ENCODE results near the gene MS4A2. TPM values are rescaled to one million over a fixed set of nuclear protein-coding genes. Genes with fewer than 3 reads are reported as not detected.

The MS4A2 gene
- total RNA-seq, 1 experiment from 2014 or later, result not detected

- H3K18ac ChIP-seq (ENCODE audit: insufficient read length, low read depth, low read length), result no peak overlapping the region
- no peak overlapping the region for H2BK5ac ChIP-seq (ENCODE audit: insufficient read length, low read length)
- no peaks in the 10 kb centered on the region for H3K79me2 ChIP-seq (ENCODE audit: insufficient read depth, low read length)
- no CpG with 5 or more reads among the region's 3 CpGs for WGBS (ENCODE audit: extremely low coverage, insufficient read length, low lambda C conversion rate)
- H3K27me3 ChIP-seq (ENCODE audit: insufficient read depth, low read length), result no peaks in the 10 kb centered on the region
- no peak overlapping the region for H2AFZ ChIP-seq (ENCODE audit: low read length)
- Mint-ChIP-seq H3K4me3 (no peak overlapping the region), H3K4me1 (no peaks in the 10 kb centered on the region), H3K27ac (no peak overlapping the region), H3K9me3 (no peaks in the 10 kb centered on the region; a peak in 1 of 5 replicates), H3K36me3 (ENCODE audit: insufficient read depth in 1 of 3, low read depth in 3 of 3) (no peaks in the 10 kb centered on the region), H3K27me3 (ENCODE audit: low read depth) (no peaks in the 10 kb centered on the region)
- no peak overlapping the region for H2BK15ac ChIP-seq (ENCODE audit: low read depth, low read length)
- no peak overlapping the region for H3K56ac ChIP-seq (ENCODE audit: insufficient read length, low read depth, low read length)
- H2AK5ac ChIP-seq (ENCODE audit: insufficient read length, low read length), result no peak overlapping the region
- no peak overlapping the region for H4K8ac ChIP-seq (replicated peaks; ENCODE audit: insufficient read length, low read depth, low read length)
- no peak overlapping the region for H3K27ac ChIP-seq (ENCODE audit: insufficient read length, low read depth, low read length)
- H3K23ac ChIP-seq (ENCODE audit: insufficient read length, low read depth, low read length), result no peak overlapping the region
- H2BK20ac ChIP-seq (ENCODE audit: low read depth, low read length, poor library complexity, severe bottlenecking), result no peak overlapping the region
- no peak overlapping the region for H4K91ac ChIP-seq (ENCODE audit: insufficient read length, low read depth, low read length)
- H3K14ac ChIP-seq (ENCODE audit: insufficient read depth, low read length), result no peak overlapping the region
- TF ChIP-seq CTCF (conservative IDR thresholded peaks at IDR 0.05), result no peak
- H3K23me2 ChIP-seq (ENCODE audit: insufficient read length, low read depth, low read length, poor library complexity, severe bottlenecking), result no peaks in the 10 kb centered on the region
- DNase-seq, result no peak
- no peak overlapping the region for H3T11ph ChIP-seq (ENCODE audit: low read length)
- H3K4ac ChIP-seq (ENCODE audit: low read depth, low read length), result no peak overlapping the region
- H4K5ac ChIP-seq (ENCODE audit: insufficient read length, low read depth, low read length), result no peak overlapping the region
- H4K20me1 ChIP-seq (ENCODE audit: control insufficient read depth, insufficient read depth, insufficient read length), result no peaks in the 10 kb centered on the region
- no peak overlapping the region for H2BK120ac ChIP-seq (ENCODE audit: low read depth, low read length, poor library complexity, severe bottlenecking)
- no peaks in the 10 kb centered on the region for H3K79me1 ChIP-seq (ENCODE audit: insufficient read depth, low read depth, low read length, poor library complexity, severe bottlenecking)
- H2BK12ac ChIP-seq (ENCODE audit: insufficient read length, low read depth, low read length), result no peak overlapping the region
- H3K9ac ChIP-seq (ENCODE audit: extremely low read depth, insufficient read length, low read length), result no peak overlapping the region
- H3K4me2 ChIP-seq (ENCODE audit: insufficient read depth, insufficient read length, low read length), result no peak overlapping the region
- no peaks in the 10 kb centered on the region for H3K4me1 ChIP-seq (ENCODE audit: insufficient read depth, low read length)
- no peaks in the 10 kb centered on the region for H3K9me3 ChIP-seq (ENCODE audit: control insufficient read depth, low read depth, low read length)
These were observed 57.2 kb downstream of the MS4A2 start for GRCh38 chr11:60145677-60146076.

Other genes starting within 250 kb of the MS4A2 start
- not detected in 2 replicates for gene CBLIF, start 243.2 kb upstream of the MS4A2 start, total RNA-seq (2021)
- not detected in 2 replicates for gene TCN1, start 222.2 kb upstream of the MS4A2 start, total RNA-seq (2021)
- gene OOSP3, start 209.9 kb upstream of the MS4A2 start, total RNA-seq (2021), result not detected in 2 replicates
- not detected in 2 replicates for gene OOSP1, start 150.2 kb upstream of the MS4A2 start, total RNA-seq (2021)
- not detected in 2 replicates for gene OOSP4A, start 124.6 kb upstream of the MS4A2 start, total RNA-seq (2021)
- gene OOSP4B, start 71.5 kb upstream of the MS4A2 start, total RNA-seq (2021), result not detected in 2 replicates
- gene OOSP2, start 48.3 kb upstream of the MS4A2 start, total RNA-seq (2021), result not detected in 2 replicates
- gene MS4A3, start 32.0 kb upstream of the MS4A2 start, total RNA-seq (2021), result not detected in 2 replicates
- gene MS4A6A, start 94.4 kb downstream of the MS4A2 start, total RNA-seq (2021), result not detected in 2 replicates
- gene MS4A4E, start 154.5 kb downstream of the MS4A2 start, total RNA-seq (2021), result 0.42 TPM in 1 of 2 replicates, not detected in the other
- not detected in 2 replicates for gene MS4A4A, start 192.0 kb downstream of the MS4A2 start, total RNA-seq (2021)
- gene MS4A6E, start 238.6 kb downstream of the MS4A2 start, total RNA-seq (2021), result not detected in 2 replicates